ENCODE results near the gene WDR43. TPM values are rescaled to one million over a fixed set of nuclear protein-coding genes. Genes with fewer than 3 reads are reported as not detected.

WDR43 gene
- polyA plus RNA-seq, 1 of the 3 experiments (the other 2 are of a cell fraction): 35.1 TPM

DNA sequence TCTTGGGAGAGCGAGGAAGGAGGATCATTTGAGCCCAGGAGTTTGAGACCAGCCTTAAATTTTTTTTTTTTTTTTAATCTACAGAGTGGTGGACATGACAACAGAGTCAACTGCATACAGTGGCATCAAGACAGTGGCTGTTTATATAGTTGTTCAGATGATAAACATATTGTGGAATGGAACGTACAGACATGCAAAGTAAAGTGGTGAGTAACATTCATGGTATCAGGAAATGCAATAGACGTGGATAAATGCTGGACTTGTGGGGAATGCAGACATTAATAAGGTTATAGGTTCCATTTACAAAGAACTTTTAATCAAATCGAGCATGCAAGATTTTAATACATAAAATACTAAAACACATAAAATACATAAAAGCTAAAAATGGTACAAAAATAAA lies 11.9 kb downstream of the WDR43 start:
- ChIA-PET CTCF (no interaction called here), POLR2A (no interaction called here)
- Histone ChIP-seq H3F3A (replicated peaks; ENCODE audit: insufficient read depth) (peaks cover 9% of the 10 kb centered on the region), H3K9ac (no peak overlapping the region), H3K27ac (ENCODE audit: low read depth in 2 of 2, low read length in 1 of 2) (no peak overlapping the region), H3K9me3 (no peaks in the 10 kb centered on the region), H3K79me2 (ENCODE audit: insufficient read depth) (peaks cover 100% of the 10 kb centered on the region), H3K4me1 (ENCODE audit: control insufficient read depth in 1 of 2, insufficient read depth in 2 of 2, low read depth in 1 of 2, low read length in 1 of 2) (no peaks in the 10 kb centered on the region), H3K27me3 (ENCODE audit: insufficient read depth) (no peaks in the 10 kb centered on the region), H4K20me1 (ENCODE audit: insufficient read depth) (peaks cover 82% of the 10 kb centered on the region), H3K9me2 (no peaks in the 10 kb centered on the region), H3K4me2 (no peak overlapping the region), H3K36me3 (replicated peaks in 1 of 2; ENCODE audit: control insufficient read depth in 1 of 2, insufficient read depth in 2 of 2, low read length in 1 of 2) (peaks cover 62 to 67% of the 10 kb centered on the region in 2 experiments), H2AFZ (ENCODE audit: low read depth) (no peak overlapping the region), H3K4me3 (ENCODE audit: low read depth in 2 of 2, low read length in 1 of 2) (no peak overlapping the region)
- TF ChIP-seq, protein P1, sequence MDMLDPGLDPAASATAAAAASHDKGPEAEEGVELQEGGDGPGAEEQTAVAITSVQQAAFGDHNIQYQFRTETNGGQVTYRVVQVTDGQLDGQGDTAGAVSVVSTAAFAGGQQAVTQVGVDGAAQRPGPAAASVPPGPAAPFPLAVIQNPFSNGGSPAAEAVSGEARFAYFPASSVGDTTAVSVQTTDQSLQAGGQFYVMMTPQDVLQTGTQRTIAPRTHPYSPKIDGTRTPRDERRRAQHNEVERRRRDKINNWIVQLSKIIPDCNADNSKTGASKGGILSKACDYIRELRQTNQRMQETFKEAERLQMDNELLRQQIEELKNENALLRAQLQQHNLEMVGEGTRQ (IDR thresholded peaks at IDR 0.05; ENCODE audit: borderline replicate concordance, low read depth, low read length): no peak
- TF ChIP-seq CHD2 (IDR thresholded peaks at IDR 0.05; ENCODE audit: low read length, partially characterized antibody) (no peak), TAF1 (IDR thresholded peaks at IDR 0.05; ENCODE audit: borderline replicate concordance, low read depth, low read length) (no peak), TCF12 (IDR thresholded peaks at IDR 0.05) (no peak), GATA2 (CRISPR knock-in tag; IDR thresholded peaks at IDR 0.05) (no peak), YY1 (IDR thresholded peaks at IDR 0.05; ENCODE audit: low read depth) (no peak), FOXM1 (IDR thresholded peaks at IDR 0.05; ENCODE audit: low read depth) (no peak), MEF2A (IDR thresholded peaks at IDR 0.05; ENCODE audit: borderline replicate concordance, low read depth) (no peak), RCOR1 (IDR thresholded peaks at IDR 0.05; ENCODE audit: low read length) (no peak), ELF1 (IDR thresholded peaks at IDR 0.05) (no peak), GABPA (IDR thresholded peaks at IDR 0.05; ENCODE audit: low read depth) (no peak), TEAD4 (IDR thresholded peaks at IDR 0.05; ENCODE audit: borderline replicate concordance, insufficient read depth) (no peak), RFX5 (IDR thresholded peaks at IDR 0.05; ENCODE audit: low read length) (no peak)
- TF ChIP-seq, protein P2, sequence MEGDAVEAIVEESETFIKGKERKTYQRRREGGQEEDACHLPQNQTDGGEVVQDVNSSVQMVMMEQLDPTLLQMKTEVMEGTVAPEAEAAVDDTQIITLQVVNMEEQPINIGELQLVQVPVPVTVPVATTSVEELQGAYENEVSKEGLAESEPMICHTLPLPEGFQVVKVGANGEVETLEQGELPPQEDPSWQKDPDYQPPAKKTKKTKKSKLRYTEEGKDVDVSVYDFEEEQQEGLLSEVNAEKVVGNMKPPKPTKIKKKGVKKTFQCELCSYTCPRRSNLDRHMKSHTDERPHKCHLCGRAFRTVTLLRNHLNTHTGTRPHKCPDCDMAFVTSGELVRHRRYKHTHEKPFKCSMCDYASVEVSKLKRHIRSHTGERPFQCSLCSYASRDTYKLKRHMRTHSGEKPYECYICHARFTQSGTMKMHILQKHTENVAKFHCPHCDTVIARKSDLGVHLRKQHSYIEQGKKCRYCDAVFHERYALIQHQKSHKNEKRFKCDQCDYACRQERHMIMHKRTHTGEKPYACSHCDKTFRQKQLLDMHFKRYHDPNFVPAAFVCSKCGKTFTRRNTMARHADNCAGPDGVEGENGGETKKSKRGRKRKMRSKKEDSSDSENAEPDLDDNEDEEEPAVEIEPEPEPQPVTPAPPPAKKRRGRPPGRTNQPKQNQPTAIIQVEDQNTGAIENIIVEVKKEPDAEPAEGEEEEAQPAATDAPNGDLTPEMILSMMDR (IDR thresholded peaks at IDR 0.05): no peak
- TF ChIP-seq, protein P3, sequence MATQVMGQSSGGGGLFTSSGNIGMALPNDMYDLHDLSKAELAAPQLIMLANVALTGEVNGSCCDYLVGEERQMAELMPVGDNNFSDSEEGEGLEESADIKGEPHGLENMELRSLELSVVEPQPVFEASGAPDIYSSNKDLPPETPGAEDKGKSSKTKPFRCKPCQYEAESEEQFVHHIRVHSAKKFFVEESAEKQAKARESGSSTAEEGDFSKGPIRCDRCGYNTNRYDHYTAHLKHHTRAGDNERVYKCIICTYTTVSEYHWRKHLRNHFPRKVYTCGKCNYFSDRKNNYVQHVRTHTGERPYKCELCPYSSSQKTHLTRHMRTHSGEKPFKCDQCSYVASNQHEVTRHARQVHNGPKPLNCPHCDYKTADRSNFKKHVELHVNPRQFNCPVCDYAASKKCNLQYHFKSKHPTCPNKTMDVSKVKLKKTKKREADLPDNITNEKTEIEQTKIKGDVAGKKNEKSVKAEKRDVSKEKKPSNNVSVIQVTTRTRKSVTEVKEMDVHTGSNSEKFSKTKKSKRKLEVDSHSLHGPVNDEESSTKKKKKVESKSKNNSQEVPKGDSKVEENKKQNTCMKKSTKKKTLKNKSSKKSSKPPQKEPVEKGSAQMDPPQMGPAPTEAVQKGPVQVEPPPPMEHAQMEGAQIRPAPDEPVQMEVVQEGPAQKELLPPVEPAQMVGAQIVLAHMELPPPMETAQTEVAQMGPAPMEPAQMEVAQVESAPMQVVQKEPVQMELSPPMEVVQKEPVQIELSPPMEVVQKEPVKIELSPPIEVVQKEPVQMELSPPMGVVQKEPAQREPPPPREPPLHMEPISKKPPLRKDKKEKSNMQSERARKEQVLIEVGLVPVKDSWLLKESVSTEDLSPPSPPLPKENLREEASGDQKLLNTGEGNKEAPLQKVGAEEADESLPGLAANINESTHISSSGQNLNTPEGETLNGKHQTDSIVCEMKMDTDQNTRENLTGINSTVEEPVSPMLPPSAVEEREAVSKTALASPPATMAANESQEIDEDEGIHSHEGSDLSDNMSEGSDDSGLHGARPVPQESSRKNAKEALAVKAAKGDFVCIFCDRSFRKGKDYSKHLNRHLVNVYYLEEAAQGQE (IDR thresholded peaks at IDR 0.05; ENCODE audit: low read depth, low read length): no peak
- TF ChIP-seq, protein P4, sequence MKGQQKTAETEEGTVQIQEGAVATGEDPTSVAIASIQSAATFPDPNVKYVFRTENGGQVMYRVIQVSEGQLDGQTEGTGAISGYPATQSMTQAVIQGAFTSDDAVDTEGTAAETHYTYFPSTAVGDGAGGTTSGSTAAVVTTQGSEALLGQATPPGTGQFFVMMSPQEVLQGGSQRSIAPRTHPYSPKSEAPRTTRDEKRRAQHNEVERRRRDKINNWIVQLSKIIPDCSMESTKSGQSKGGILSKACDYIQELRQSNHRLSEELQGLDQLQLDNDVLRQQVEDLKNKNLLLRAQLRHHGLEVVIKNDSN (IDR thresholded peaks at IDR 0.05; ENCODE audit: borderline replicate concordance, low read depth): no peak
- WGBS (ENCODE audit: low lambda C conversion rate): 86% methylated on average over 4 of the region's 4 CpGs
- DNase-seq: no peak
